HCT116 (cell line): ENCODE results near the gene CDC42EP3. TPM values are rescaled to one million over a fixed set of nuclear protein-coding genes. Genes with fewer than 3 reads are reported as not detected.
A peak's percentile ranks its signal among the peaks of the same experiment; 100 is the strongest.

Experiments used
- ATAC-seq: fragments of 200-7000 bp; cut with Tn5 transposase; 2 replicates; pipeline ENCODE4 v1.9.1; 2020; ENCODE audit warnings: mild to moderate bottlenecking, moderate library complexity
- BruUV-seq: library from RNA; stranded (reverse); fragments of 400-500 nt; replicated peaks from 2 replicates; lab custom pipeline; 2021; lab: Mats Ljungman, UMichigan
- CTCF ChIA-PET: fragments of 300-600 bp; sonication (Branson Sonifier 250); formaldehyde crosslinking; loops from one replicate; lab custom pipeline; 2021; ENCODE audit warnings: antibody characterized with exemption; lab: Charles Lee
- POLR2A ChIA-PET: fragments of 300-600, 350-600 bp; sonication (Branson Sonifier 250); formaldehyde crosslinking; loops from one replicate; lab custom pipeline; 2021; ENCODE audit warnings: antibody characterized with exemption; lab: Charles Lee
- RAD21 ChIA-PET, 2 experiments: fragments of 300-600 bp; sonication (Branson Sonifier 250); formaldehyde crosslinking; loops; one replicate each; lab custom pipeline; 2023; ENCODE audit warnings: low total read pairs in 2 of 2; ENCODE audit not compliant: uncharacterized antibody in 2 of 2, unreplicated experiment in 2 of 2, low non-redundant PET in 1 of 2; lab: Charles Lee
- DNase-seq: peaks from one replicate; pipeline ENCODE4 v3.0.0-alpha.2; 2010; ENCODE audit warnings: low read depth, low spot score
- H2AFZ ChIP-seq: fragments of 200-600 bp; shearing (Covaris generic), sonication (generic); 2 replicates; pipeline ENCODE4 v1.6.1; 2017; ENCODE audit warnings: low read depth, mixed run types, mixed read lengths, antibody characterized with exemption, low read length; ENCODE audit not compliant: poor library complexity, severe bottlenecking
- H3K27ac ChIP-seq: 2 replicates; pipeline ENCODE4 v1.5.1; 2012; ENCODE audit warnings: low read depth, low read length
- H3K27me3 ChIP-seq: fragments of 200-600 bp; sonication (generic); 2 replicates; pipeline ENCODE4 v1.6.1; 2016; ENCODE audit warnings: mixed run types, low read length, mixed read lengths; ENCODE audit not compliant: insufficient read depth
- H3K36me3 ChIP-seq, 2 experiments: fragments of 200-500 bp in 1 of 2; fragments of 200-600 bp in 1 of 2; sonication (Bioruptor generic) in 1 of 2; sonication (generic) in 1 of 2; 2 replicates each; pipeline versions ENCODE4 v1.5.1 to v1.6.1; 2014 to 2016; ENCODE audit warnings: low read length in 2 of 2, inconsistent platforms in 1 of 2, mixed read lengths in 1 of 2, mixed run types in 1 of 2; ENCODE audit not compliant: insufficient read depth in 2 of 2, control insufficient read depth in 1 of 2
- H3K4me1 ChIP-seq, 2 experiments: fragments of 200-600 bp in 1 of 2; sonication (generic) in 1 of 2; 2 replicates each; pipeline versions ENCODE4 v1.5.1 to v1.6.1; 2012 to 2017; ENCODE audit warnings: low read length in 2 of 2, inconsistent platforms in 1 of 2, mild to moderate bottlenecking in 1 of 2, mixed read lengths in 1 of 2, mixed run types in 1 of 2, moderate library complexity in 1 of 2; ENCODE audit not compliant: insufficient read depth in 2 of 2, control insufficient read depth in 1 of 2
- H3K4me2 ChIP-seq: fragments of 200-600 bp; sonication (generic); 2 replicates; pipeline ENCODE4 v1.6.1; 2017; ENCODE audit warnings: mixed run types, low read length, mixed read lengths
- H3K4me3 ChIP-seq, 2 experiments: fragments of 200-600 bp in 1 of 2; sonication (generic) in 1 of 2; replicated peaks in 1 of 2; 2 replicates each; pipeline ENCODE4 v1.5.1; 2011 to 2016; ENCODE audit warnings: low read length in 2 of 2, control low read depth in 1 of 2, low read depth in 1 of 2, mild to moderate bottlenecking in 1 of 2, mixed read lengths in 1 of 2, mixed run types in 1 of 2
- H3K79me2 ChIP-seq: fragments of 200-600 bp; sonication (generic); 2 replicates; pipeline ENCODE4 v1.6.1; 2017; ENCODE audit warnings: mild to moderate bottlenecking, mixed run types, low read length, moderate library complexity, mixed read lengths; ENCODE audit not compliant: insufficient read depth
- H3K9ac ChIP-seq: fragments of 200-600 bp; sonication (generic); 2 replicates; pipeline ENCODE4 v1.6.1; 2016; ENCODE audit warnings: low read length, mixed read lengths
- H3K9me2 ChIP-seq: fragments of 200-600 bp; sonication (generic), shearing (Covaris generic); 2 replicates; pipeline ENCODE4 v1.6.1; 2017; ENCODE audit warnings: mixed run types, mild to moderate bottlenecking, moderate library complexity; ENCODE audit not compliant: insufficient read depth
- H3K9me3 ChIP-seq, 2 experiments: fragments of 200-500 bp in 1 of 2; fragments of 200-600 bp in 1 of 2; sonication (Bioruptor generic) in 1 of 2; sonication (generic) in 1 of 2; 2 replicates each; pipeline ENCODE4 v1.6.1; 2014 to 2017; ENCODE audit warnings: low read length in 2 of 2, mixed read lengths in 2 of 2, inconsistent platforms in 1 of 2, low read depth in 1 of 2, mild to moderate bottlenecking in 1 of 2, mixed run types in 1 of 2, moderate library complexity in 1 of 2; ENCODE audit not compliant: control insufficient read depth in 1 of 2, insufficient read depth in 1 of 2
- H4K20me1 ChIP-seq: fragments of 200-600 bp; sonication (generic), shearing (Covaris generic); 2 replicates; pipeline ENCODE4 v1.6.1; 2017; ENCODE audit warnings: mixed run types, mild to moderate bottlenecking, moderate library complexity; ENCODE audit not compliant: insufficient read depth
- EGR1 ChIP-seq: IDR thresholded peaks from 2 replicates; pipeline ENCODE4 v1.6.1; 2012; ENCODE audit warnings: low read depth
- EZH2 ChIP-seq: fragments of 200-600 bp; sonication (generic); IDR thresholded peaks from 2 replicates; pipeline ENCODE4 v1.6.1; 2017; ENCODE audit warnings: antibody characterized with exemption, mixed run types
- EZH2phosphoT487 ChIP-seq: fragments of 200-600 bp; IDR thresholded peaks from 2 replicates; pipeline ENCODE4 v1.6.1; 2018; ENCODE audit warnings: antibody characterized with exemption, borderline replicate concordance
- FOSL1 ChIP-seq: IDR thresholded peaks from 2 replicates; pipeline ENCODE4 v1.6.1; 2012; ENCODE audit warnings: low read depth
- JUND ChIP-seq: IDR thresholded peaks from 2 replicates; pipeline ENCODE4 v1.6.1; 2012
- MAX ChIP-seq: IDR thresholded peaks from 2 replicates; pipeline ENCODE4 v1.6.1; 2012
- POLR2AphosphoS5 ChIP-seq: IDR thresholded peaks from 2 replicates; pipeline ENCODE4 v1.6.1; 2011; ENCODE audit warnings: mild to moderate bottlenecking, low read depth, low read length, moderate library complexity
- RAD21 ChIP-seq: IDR thresholded peaks from 2 replicates; pipeline ENCODE4 v1.6.1; 2012; ENCODE audit warnings: low read depth, mild to moderate bottlenecking
- REST ChIP-seq: IDR thresholded peaks from 2 replicates; pipeline ENCODE4 v1.6.1; 2012; ENCODE audit warnings: low read depth
- SP1 ChIP-seq: IDR thresholded peaks from 2 replicates; pipeline ENCODE4 v1.6.1; 2012; ENCODE audit warnings: low read depth
- YY1 ChIP-seq: IDR thresholded peaks from 2 replicates; pipeline ENCODE4 v1.6.1; 2011; ENCODE audit warnings: low read length, low read depth, moderate library complexity, mild to moderate bottlenecking; ENCODE audit not compliant: insufficient replicate concordance; ENCODE audit errors: extremely low read depth
- ZBTB33 ChIP-seq: IDR thresholded peaks from 2 replicates; pipeline ENCODE4 v1.6.1; 2011; ENCODE audit warnings: mild to moderate bottlenecking, low read length, moderate library complexity; ENCODE audit not compliant: insufficient replicate concordance; ENCODE audit errors: extremely low read depth
- ZFX ChIP-seq: fragments of 450-650 bp; IDR thresholded peaks from 2 replicates; pipeline ENCODE4 v1.6.1; 2017
- intact Hi-C: fragments of 100-400 bp; cut with micrococcal nuclease; formaldehyde crosslinking; loops from 2 replicates; pipeline ENCODE4 v1.10.0; 2022
- total RNA-seq: library from RNA; stranded (reverse); gene quantifications from one replicate; pipeline ENCODE4 v1.2.1, GENCODE V29; 2021; ENCODE audit not compliant: unreplicated experiment

The CDC42EP3 gene
- total RNA-seq, 1 experiment from 2014 or later, result 38.2 TPM

GRCh38 chr2:37652199-37652640 lies 19.2 kb downstream of the CDC42EP3 start:
- no peak overlapping the region for H2AFZ ChIP-seq
- no peak for TF ChIP-seq MAX
- TF ChIP-seq SP1, result peak; percentile 51; the same call in 1 of the 2 replicates
- TF ChIP-seq EZH2, result no peak
- peak; percentile 74 for TF ChIP-seq FOSL1
- TF ChIP-seq POLR2AphosphoS5, result peak; percentile 38
- peak; percentile 43; the same call in 1 of the 2 replicates for TF ChIP-seq JUND
- TF ChIP-seq, all 23 proteins: peak for 4
- H3K79me2 ChIP-seq, result peaks cover 98% of the 10 kb centered on the region
- intact Hi-C loops, result loop anchor here (5.0 kb wide), 1 partner anchor 115 kb away; no protein-coding TSS in a partner anchor
- RAD21 ChIA-PET, result interaction anchor here in 1 of 2 experiments (0.7 kb wide), 3 partner anchors 19 to 242 kb away, joined by 3 to 6 read pairs (median 4); partner anchors contain the start of gene CDC42EP3
- peak overlapping the region; percentile 6; the same call in 1 of the 2 replicates for H3K9ac ChIP-seq
- peaks cover 0 to 14% of the 10 kb centered on the region in 2 experiments; a peak in 1 of 4 replicates for H3K36me3 ChIP-seq
- ATAC-seq, result peak; percentile 88
- peak overlapping the region; percentile 62 for H3K27ac ChIP-seq
- H3K9me2 ChIP-seq, result no peaks in the 10 kb centered on the region
- DNase-seq, result peak; percentile 69
- POLR2A ChIA-PET, result interaction anchor here (0.7 kb wide), 1 partner anchor 16 kb away, joined by 3 read pairs; no protein-coding TSS in a partner anchor
- no peaks in the 10 kb centered on the region for H3K9me3 ChIP-seq
- H3K27me3 ChIP-seq, result no peaks in the 10 kb centered on the region
- H3K4me2 ChIP-seq, result peak overlapping the region; percentile 71
- H3K4me3 ChIP-seq, result peak overlapping the region in 1 of 2 experiments; percentile 20; a peak in 1 of 4 replicates
- BruUV-seq, result no TSS peak
- H3K4me1 ChIP-seq, result peaks cover 21 to 54% of the 10 kb centered on the region in 2 experiments
- H4K20me1 ChIP-seq, result no peaks in the 10 kb centered on the region
- CTCF ChIA-PET, result interaction anchor here (1.0 kb wide), 2 partner anchors 11 to 238 kb away, joined by 3 to 4 read pairs; no protein-coding TSS in a partner anchor

- H3K27ac ChIP-seq, result no peak overlapping the region
- RAD21 ChIA-PET, result no interaction called here
- H3K36me3 ChIP-seq, result peaks cover 0 to 23% of the 10 kb centered on the region in 2 experiments; a peak in 1 of 4 replicates
- no peaks in the 10 kb centered on the region for H3K9me2 ChIP-seq
- H3K9ac ChIP-seq, result no peak overlapping the region
- no peak overlapping the region for H3K4me2 ChIP-seq
- no peak overlapping the region for H2AFZ ChIP-seq
- H3K27me3 ChIP-seq, result no peaks in the 10 kb centered on the region
- H3K9me3 ChIP-seq, result no peaks in the 10 kb centered on the region
- H3K4me1 ChIP-seq, result peaks cover 21 to 44% of the 10 kb centered on the region in 2 experiments
- no peak for ATAC-seq
- POLR2A ChIA-PET, result no interaction called here
- BruUV-seq, result no TSS peak
- no peak for DNase-seq
- intact Hi-C loops, result loop anchor here (5.0 kb wide), 1 partner anchor 113 kb away; no protein-coding TSS in a partner anchor
- CTCF ChIA-PET, result no interaction called here
- no peaks in the 10 kb centered on the region for H4K20me1 ChIP-seq
- H3K79me2 ChIP-seq, result peaks cover 99% of the 10 kb centered on the region
- H3K4me3 ChIP-seq, result no peak overlapping the region
- TF ChIP-seq YY1, result no peak
- TF ChIP-seq SP1, result no peak
- no peak for TF ChIP-seq EZH2
- TF ChIP-seq ZFX, result no peak
- no peak for TF ChIP-seq POLR2AphosphoS5
- no peak for TF ChIP-seq ZBTB33
- TF ChIP-seq RAD21, result no peak
- TF ChIP-seq EZH2phosphoT487, result no peak
- TF ChIP-seq EGR1, result no peak
- no peak for TF ChIP-seq REST
These were observed 20.8 kb downstream of the CDC42EP3 start for GRCh38 chr2:37650548-37651093.
